Activated naive CD8-positive, alpha-beta T cell treated with anti-CD3 and anti-CD28 coated beads for 36 hours (primary cell): ENCODE data around the gene KRT26. TPM values are rescaled to one million over a fixed set of nuclear protein-coding genes. Genes with fewer than 3 reads are reported as not detected.

Source experiments
- DNase-seq: peaks from one replicate; pipeline ENCODE4 v3.0.0; 2021
- H3K27ac Mint-ChIP-seq: one replicate; pipeline ENCODE4 v1.8.0; 2022; ENCODE audit warnings: mild to moderate bottlenecking, moderate library complexity, mixed read lengths
- H3K27me3 Mint-ChIP-seq: one replicate; pipeline ENCODE4 v1.8.0; 2022; ENCODE audit warnings: mild to moderate bottlenecking, mixed read lengths
- H3K36me3 Mint-ChIP-seq: one replicate; pipeline ENCODE4 v1.8.0; 2021; ENCODE audit warnings: mild to moderate bottlenecking, mixed read lengths
- H3K4me1 Mint-ChIP-seq: one replicate; pipeline ENCODE4 v1.8.0; 2021; ENCODE audit warnings: mixed read lengths
- H3K4me3 Mint-ChIP-seq: one replicate; pipeline ENCODE4 v1.8.0; 2022; ENCODE audit warnings: mild to moderate bottlenecking, moderate library complexity, mixed read lengths
- H3K9me3 Mint-ChIP-seq: one replicate; pipeline ENCODE4 v1.8.0; 2022; ENCODE audit warnings: mixed read lengths
- total RNA-seq, 2 experiments: library from RNA; stranded (reverse); gene quantifications; one replicate each; pipeline ENCODE4 v1.2.3, GENCODE V29; 2021

The KRT26 gene
- total RNA-seq, 2 experiments from 2014 or later = not detected

DNA sequence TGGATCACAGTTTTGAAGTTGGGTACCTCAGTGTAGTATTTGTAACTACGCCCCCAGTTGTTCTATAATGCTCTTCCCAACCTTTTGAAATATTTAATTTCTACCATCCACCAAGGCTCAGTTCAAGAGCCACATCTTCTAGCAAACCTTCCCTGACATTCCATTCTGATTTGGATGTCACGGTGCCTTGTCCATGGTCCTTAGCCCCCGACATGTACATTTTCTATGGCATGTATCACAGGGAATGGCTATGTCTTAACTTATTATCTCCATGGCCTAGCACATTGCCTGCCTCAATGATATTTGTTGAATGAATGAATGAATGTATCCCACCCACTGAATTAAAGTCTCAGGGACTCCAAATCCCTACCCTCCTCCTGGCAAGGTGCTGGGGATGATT lies 34.1 kb upstream of the KRT26 start:
- Mint-ChIP-seq H3K9me3 (no peaks in the 10 kb centered on the region), H3K27me3 (peaks cover 54% of the 10 kb centered on the region), H3K36me3 (no peaks in the 10 kb centered on the region), H3K27ac (no peak overlapping the region), H3K4me1 (peaks cover 2% of the 10 kb centered on the region), H3K4me3 (no peak overlapping the region)
- DNase-seq = no peak

- DNase-seq = peak; percentile 71
- no peak overlapping the region for H3K4me3 Mint-ChIP-seq
- no peaks in the 10 kb centered on the region for H3K9me3 Mint-ChIP-seq
- H3K27ac Mint-ChIP-seq = no peak overlapping the region
- H3K27me3 Mint-ChIP-seq = peaks cover 44% of the 10 kb centered on the region
- H3K36me3 Mint-ChIP-seq = no peaks in the 10 kb centered on the region
- H3K4me1 Mint-ChIP-seq = peaks cover 2% of the 10 kb centered on the region
Observed at GRCh38 chr17:40803617-40804082, 31.6 kb upstream of the KRT26 start.

DNA sequence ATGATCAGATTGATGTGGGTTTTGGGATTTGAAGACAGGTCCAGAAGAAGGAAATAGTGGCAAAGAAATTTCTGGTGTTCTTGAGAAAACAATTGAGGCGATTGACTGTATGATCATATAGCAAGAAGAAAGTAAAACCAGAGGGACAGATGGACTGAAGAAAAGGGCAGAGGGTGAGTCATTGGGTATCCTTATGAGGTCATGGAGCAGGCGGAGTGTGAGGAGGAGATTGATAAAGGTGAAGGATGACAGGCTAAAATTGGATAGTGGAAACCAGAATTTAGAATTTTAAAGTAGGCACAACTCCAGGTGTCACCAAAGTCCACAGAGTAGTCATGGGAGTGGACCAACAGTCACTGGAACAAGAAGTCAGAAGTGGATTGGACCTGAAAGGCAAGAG lies 29.2 kb upstream of the KRT26 start:
- H3K27ac Mint-ChIP-seq = no peak overlapping the region
- peaks cover 39% of the 10 kb centered on the region for H3K27me3 Mint-ChIP-seq
- no peaks in the 10 kb centered on the region for H3K36me3 Mint-ChIP-seq
- no peak overlapping the region for H3K4me3 Mint-ChIP-seq
- no peak for DNase-seq
- no peaks in the 10 kb centered on the region for H3K9me3 Mint-ChIP-seq
- peaks cover 2% of the 10 kb centered on the region for H3K4me1 Mint-ChIP-seq

DNA sequence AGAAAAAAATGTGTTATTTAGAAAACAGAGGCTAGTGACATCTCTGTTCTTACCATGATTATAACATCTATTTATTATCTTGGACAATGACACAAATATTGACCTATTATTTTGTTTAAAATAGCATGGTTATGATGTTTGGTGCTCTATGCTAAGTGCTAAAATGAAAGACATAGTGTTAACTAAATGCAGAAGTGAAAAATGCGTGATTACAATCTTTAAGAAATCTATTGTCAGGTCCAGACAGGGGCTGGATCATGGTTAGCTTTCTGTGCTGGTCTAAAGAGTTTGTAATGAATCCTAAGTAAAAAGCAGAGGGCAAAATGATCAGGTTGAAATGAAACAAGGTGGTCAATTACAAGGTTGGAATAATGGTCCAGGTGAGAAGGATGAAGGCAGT lies 28.4 kb upstream of the KRT26 start:
- H3K27me3 Mint-ChIP-seq = peaks cover 37% of the 10 kb centered on the region
- no peaks in the 10 kb centered on the region for H3K36me3 Mint-ChIP-seq
- H3K4me3 Mint-ChIP-seq = no peak overlapping the region
- no peak overlapping the region for H3K27ac Mint-ChIP-seq
- H3K4me1 Mint-ChIP-seq = peaks cover 4% of the 10 kb centered on the region
- no peaks in the 10 kb centered on the region for H3K9me3 Mint-ChIP-seq
- DNase-seq = no peak

DNA sequence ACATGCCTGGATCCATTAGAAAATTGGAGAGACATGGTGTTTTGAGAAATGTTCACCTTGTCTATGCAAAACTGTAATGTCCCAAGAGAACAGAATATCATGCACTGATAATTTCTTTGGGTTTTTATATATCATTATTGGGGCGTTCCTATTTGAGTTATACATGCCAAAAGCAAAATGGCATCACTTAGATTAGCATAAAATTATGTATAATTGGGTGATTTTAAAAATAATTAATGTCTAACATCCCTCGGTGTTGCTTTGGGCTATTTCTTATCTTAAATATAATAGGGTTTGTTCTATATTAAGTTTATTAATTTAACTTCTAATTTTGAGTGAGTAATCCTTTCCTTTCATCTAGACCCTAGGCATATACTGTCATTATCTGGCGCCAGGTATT lies 27.9 kb upstream of the KRT26 start, which contains the start of gene KRT28:
Gene KRT28 (minus strand): TSS at position 101 of the 400 bp plus-strand sequence. CDS start 66 bp downstream, at position 35.
- Mint-ChIP-seq H3K36me3 (no peaks in the 10 kb centered on the region), H3K27ac (no peak within 1 kb of the TSS), H3K27me3 (peaks cover 36% of the 10 kb centered on the region), H3K9me3 (no peaks in the 10 kb centered on the region), H3K4me3 (no peak within 1 kb of the TSS), H3K4me1 (peaks cover 4% of the 10 kb centered on the region)
- no peak for DNase-seq

DNA sequence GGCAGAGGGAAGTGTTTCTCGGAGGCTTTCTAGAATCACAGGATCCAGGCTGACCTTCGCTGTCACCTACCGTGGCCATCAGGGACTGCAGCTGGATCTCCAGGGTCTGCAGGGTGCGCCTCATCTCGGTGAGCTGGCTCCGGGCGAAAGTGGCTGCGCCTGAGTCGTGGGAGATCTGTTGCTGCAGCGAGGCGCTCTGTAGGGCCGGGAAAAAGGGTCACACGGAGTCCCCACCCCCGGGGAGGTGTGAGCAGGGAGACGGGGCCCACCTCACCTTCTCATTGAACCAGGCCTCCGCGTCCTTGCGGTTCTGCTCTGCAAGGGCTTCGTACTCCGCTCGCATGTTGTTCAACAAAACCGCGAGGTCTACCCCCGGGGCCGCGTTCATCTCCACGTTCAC lies 24.8 kb upstream of the KRT26 start:
- Mint-ChIP-seq H3K36me3 (no peaks in the 10 kb centered on the region), H3K9me3 (no peaks in the 10 kb centered on the region), H3K27me3 (peaks cover 35% of the 10 kb centered on the region), H3K4me1 (peaks cover 2% of the 10 kb centered on the region), H3K4me3 (no peak overlapping the region), H3K27ac (no peak overlapping the region)
- no peak for DNase-seq

GRCh38 chr17:40795019-40795667 lies 23.1 kb upstream of the KRT26 start:
- Mint-ChIP-seq H3K27ac (no peak overlapping the region), H3K9me3 (no peaks in the 10 kb centered on the region), H3K4me3 (no peak overlapping the region), H3K36me3 (no peaks in the 10 kb centered on the region), H3K27me3 (peaks cover 35% of the 10 kb centered on the region), H3K4me1 (peaks cover 2% of the 10 kb centered on the region)
- DNase-seq = no peak

GRCh38 chr17:40794466-40794865 lies 22.5 kb upstream of the KRT26 start:
- H3K4me1 Mint-ChIP-seq = peaks cover 2% of the 10 kb centered on the region
- no peaks in the 10 kb centered on the region for H3K36me3 Mint-ChIP-seq
- no peak overlapping the region for H3K4me3 Mint-ChIP-seq
- H3K27ac Mint-ChIP-seq = no peak overlapping the region
- H3K9me3 Mint-ChIP-seq = no peaks in the 10 kb centered on the region
- peaks cover 34% of the 10 kb centered on the region for H3K27me3 Mint-ChIP-seq
- DNase-seq = no peak

DNA sequence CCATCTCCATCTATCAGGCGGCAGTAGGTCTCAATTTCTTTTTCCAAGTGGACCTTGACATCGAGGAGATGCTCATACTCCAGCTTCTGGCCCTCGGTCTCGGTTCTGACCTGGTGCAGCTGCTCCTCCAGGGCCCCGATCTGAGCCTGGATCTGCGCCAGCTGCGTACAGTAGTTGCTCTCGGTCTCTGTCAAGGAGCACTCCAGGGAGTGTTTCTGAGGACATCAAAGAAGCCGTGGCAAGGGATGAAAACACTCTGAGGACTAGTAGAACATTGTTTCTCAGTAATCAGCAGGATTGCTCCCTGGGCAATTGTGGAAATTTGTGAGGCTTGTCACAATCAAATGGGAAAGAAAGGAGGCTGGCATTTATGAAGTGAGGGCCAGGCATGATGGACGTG lies 21.8 kb upstream of the KRT26 start:
- Mint-ChIP-seq H3K27me3 (peaks cover 30% of the 10 kb centered on the region), H3K27ac (no peak overlapping the region), H3K4me1 (peaks cover 2% of the 10 kb centered on the region), H3K4me3 (no peak overlapping the region), H3K36me3 (no peaks in the 10 kb centered on the region), H3K9me3 (no peaks in the 10 kb centered on the region)
- no peak for DNase-seq

GRCh38 chr17:40791787-40792436 lies 19.9 kb upstream of the KRT26 start:
- Mint-ChIP-seq H3K4me3 (no peak overlapping the region), H3K9me3 (no peaks in the 10 kb centered on the region), H3K27ac (no peak overlapping the region), H3K36me3 (no peaks in the 10 kb centered on the region), H3K27me3 (peaks cover 22% of the 10 kb centered on the region), H3K4me1 (peaks cover 2% of the 10 kb centered on the region)
- DNase-seq = no peak

DNA sequence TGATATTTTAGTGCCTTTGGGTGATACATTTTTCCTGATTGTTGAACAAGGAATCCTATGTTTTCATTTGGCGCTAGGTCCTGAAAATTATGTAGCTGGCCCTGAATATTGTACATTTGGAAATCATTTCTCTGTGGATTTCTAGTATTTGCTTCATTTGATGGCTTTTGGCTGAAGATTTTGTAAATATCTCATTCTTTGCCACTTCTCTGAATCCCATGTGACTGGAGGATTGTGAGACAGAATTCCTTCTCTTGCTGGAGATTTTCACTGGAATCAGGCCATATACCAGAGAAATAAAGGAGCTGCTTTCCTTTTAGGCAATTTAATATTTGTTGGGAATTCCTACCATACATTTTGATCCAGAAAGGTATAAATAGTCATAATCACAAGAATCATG lies 19.1 kb upstream of the KRT26 start:
- peaks cover 18% of the 10 kb centered on the region for H3K27me3 Mint-ChIP-seq
- no peak overlapping the region for H3K4me3 Mint-ChIP-seq
- no peaks in the 10 kb centered on the region for H3K36me3 Mint-ChIP-seq
- peaks cover 2% of the 10 kb centered on the region for H3K4me1 Mint-ChIP-seq
- H3K27ac Mint-ChIP-seq = no peak overlapping the region
- no peak for DNase-seq
- no peaks in the 10 kb centered on the region for H3K9me3 Mint-ChIP-seq

GRCh38 chr17:40782450-40782849 lies 10.4 kb upstream of the KRT26 start, which contains the start of gene KRT27:
TSS of gene KRT27 (minus strand) at chr17:40782550. CDS start at chr17:40782493, 57 bp downstream.
- Mint-ChIP-seq H3K27ac (no peak within 1 kb of the TSS), H3K9me3 (no peaks in the 10 kb centered on the region), H3K27me3 (peaks cover 44% of the 10 kb centered on the region), H3K36me3 (no peaks in the 10 kb centered on the region), H3K4me1 (peaks cover 4% of the 10 kb centered on the region), H3K4me3 (no peak within 1 kb of the TSS)
- no peak for DNase-seq

DNA sequence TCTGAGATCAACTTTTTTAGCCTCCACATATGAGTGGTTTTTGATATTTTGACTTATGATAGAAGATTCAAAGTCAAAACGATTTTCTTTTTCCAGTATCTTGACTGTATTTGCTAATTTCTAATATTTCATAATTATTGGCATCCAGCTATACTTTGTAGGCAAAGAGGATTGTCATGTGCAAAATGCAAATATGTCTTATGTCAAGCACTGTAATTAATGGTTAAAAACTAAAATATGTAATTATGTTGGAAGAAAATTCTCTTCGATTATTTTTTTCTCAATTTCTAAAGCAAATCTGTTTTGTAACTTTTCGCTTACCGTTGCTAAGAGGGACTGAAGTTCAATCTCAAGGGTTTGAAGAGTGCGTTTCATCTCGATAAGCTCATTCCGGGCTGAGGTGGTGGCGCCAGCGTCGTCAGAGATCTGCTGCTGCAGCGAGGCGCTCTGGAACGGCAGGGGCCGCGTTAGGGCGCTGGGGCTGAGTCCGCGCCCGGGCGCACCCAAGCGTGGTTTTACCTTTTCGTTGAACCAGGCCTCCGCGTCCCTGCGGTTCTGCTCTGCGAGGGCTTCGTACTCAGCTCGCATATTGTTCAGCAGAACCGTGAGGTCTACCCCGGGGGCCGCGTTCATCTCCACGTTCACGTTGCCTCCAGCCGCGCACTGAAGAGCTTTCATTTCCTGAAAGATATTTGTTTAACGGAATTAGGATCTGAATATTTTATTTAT lies 7.3 kb upstream of the KRT26 start:
- DNase-seq = peak; percentile 34
- peaks cover 71% of the 10 kb centered on the region for H3K27me3 Mint-ChIP-seq
- H3K27ac Mint-ChIP-seq = no peak overlapping the region
- H3K9me3 Mint-ChIP-seq = no peaks in the 10 kb centered on the region
- H3K4me3 Mint-ChIP-seq = peak overlapping the region; percentile 66
- peaks cover 4% of the 10 kb centered on the region for H3K4me1 Mint-ChIP-seq
- no peaks in the 10 kb centered on the region for H3K36me3 Mint-ChIP-seq

GRCh38 chr17:40778461-40778860 lies 6.5 kb upstream of the KRT26 start:
- H3K36me3 Mint-ChIP-seq = no peaks in the 10 kb centered on the region
- no peak overlapping the region for H3K4me3 Mint-ChIP-seq
- H3K27me3 Mint-ChIP-seq = peaks cover 74% of the 10 kb centered on the region
- DNase-seq = no peak
- H3K27ac Mint-ChIP-seq = no peak overlapping the region
- H3K9me3 Mint-ChIP-seq = no peaks in the 10 kb centered on the region
- H3K4me1 Mint-ChIP-seq = peaks cover 4% of the 10 kb centered on the region

DNA sequence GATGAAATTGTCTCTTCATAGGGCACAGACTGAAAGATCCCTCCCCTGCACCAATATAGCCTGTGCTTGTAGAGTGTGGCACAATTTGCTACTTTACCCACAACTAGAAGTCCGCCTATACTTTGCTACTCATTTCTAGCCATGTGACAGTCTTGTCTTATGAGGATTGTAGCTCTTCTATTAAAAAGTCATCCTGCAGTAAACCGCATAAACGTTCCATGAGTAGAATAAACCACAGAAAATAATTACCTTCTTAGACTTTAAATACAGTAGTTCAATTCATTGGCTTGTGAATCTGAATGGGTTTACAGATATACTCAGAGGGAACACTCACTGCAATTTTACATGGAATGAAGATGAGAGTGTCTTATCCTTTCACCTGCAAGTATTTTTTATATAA lies 6.0 kb upstream of the KRT26 start:
- Mint-ChIP-seq H3K27ac (no peak overlapping the region), H3K4me1 (peaks cover 4% of the 10 kb centered on the region), H3K36me3 (no peaks in the 10 kb centered on the region), H3K9me3 (no peaks in the 10 kb centered on the region), H3K4me3 (no peak overlapping the region), H3K27me3 (peaks cover 75% of the 10 kb centered on the region)
- no peak for DNase-seq
